Prostate gland (tissue), 2 donors: ENCODE data around the gene JAKMIP1.

Experiments
- CTCF ChIP-seq, 4 experiments: fragments of 200-600 bp in 2 of 4; fragments of 450-650 bp in 2 of 4; sonication (generic) in 2 of 4; IDR thresholded peaks; 1 replicate in 3 of 4; 2 replicates in 1 of 4; pipeline ENCODE4 v1.5.1; 2016 to 2019; ENCODE audit warnings: antibody characterized with exemption in 4 of 4, mild to moderate bottlenecking in 2 of 4, moderate library complexity in 2 of 4
- POLR2A ChIP-seq: fragments of 450-650 bp; IDR thresholded peaks from one replicate; pipeline ENCODE4 v1.6.1; 2016; ENCODE audit warnings: antibody characterized with exemption, mild to moderate bottlenecking
- POLR2AphosphoS5 ChIP-seq: sonication (generic); formaldehyde crosslinking; IDR thresholded peaks from one replicate; pipeline ENCODE4 v1.6.1; 2017; ENCODE audit warnings: antibody characterized with exemption

- TF ChIP-seq CTCF (IDR thresholded peaks at IDR 0.05) (no peak), POLR2A (no peak), POLR2AphosphoS5 (no peak)
These were observed 84.4 kb downstream of the JAKMIP1 start for GRCh38 chr4:6115746-6116586.
